ENCODE results near the gene PCDHGC3. TPM values are rescaled to one million over a fixed set of nuclear protein-coding genes. Genes with fewer than 3 reads are reported as not detected.

Gene PCDHGC3
- total RNA-seq, 2 experiments from 2014 or later, result not detected

DNA sequence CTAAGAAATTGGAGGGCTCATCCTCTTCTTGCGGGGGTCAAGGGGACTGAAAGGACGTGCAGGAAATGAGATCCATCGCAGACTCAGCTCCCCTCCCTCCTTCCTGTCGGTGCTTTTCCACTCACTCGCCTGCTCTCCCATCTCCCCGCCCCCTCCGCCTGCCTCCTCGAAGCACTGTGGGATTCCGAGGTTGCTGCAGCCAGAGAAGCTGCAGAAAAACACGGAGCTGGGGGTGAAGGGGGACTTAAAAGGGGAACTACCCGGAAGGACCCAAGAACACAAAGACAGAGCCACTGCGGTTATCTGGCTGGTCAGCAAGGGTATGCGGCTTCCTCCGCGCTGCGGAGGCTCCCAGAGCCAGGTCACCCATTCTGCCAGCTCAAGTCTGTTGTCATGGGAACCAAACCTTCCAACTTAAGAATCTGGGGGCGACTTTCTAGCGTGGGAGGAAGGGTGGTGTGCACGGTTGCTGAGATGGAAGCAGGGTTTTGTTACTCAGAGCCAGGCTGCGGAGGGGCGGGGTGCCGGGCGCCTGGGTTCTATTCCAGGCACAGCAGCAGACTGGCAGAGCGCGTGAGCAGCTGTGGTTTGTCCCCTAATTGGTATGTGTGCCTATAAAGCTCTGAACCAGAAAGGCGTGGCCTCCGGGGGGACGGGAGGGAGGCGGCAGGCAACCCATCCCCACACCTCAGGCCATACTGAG is 38.0 kb downstream of the PCDHGC3 start:
- DNase-seq, result peak; percentile 18
- ChIA-PET POLR2A (no interaction called here), CTCF (interaction anchor here (1.0 to 3.7 kb wide), 14 partner anchors 9 to 447 kb away, joined by 3 to 28 read pairs (median 7); partner anchors contain the start of genes PCDHGA10, PCDHGA11, PCDHGA12 and PCDHGB3)
- Mint-ChIP-seq H3K4me3 (peak overlapping the region; percentile 55), H3K27me3 (no peaks in the 10 kb centered on the region), H3K9me3 (no peaks in the 10 kb centered on the region), H3K27ac (peak overlapping the region; percentile 68), H3K36me3 (ENCODE audit: low read depth) (peaks cover 40% of the 10 kb centered on the region), H3K4me1 (peaks cover 27% of the 10 kb centered on the region)

DNA sequence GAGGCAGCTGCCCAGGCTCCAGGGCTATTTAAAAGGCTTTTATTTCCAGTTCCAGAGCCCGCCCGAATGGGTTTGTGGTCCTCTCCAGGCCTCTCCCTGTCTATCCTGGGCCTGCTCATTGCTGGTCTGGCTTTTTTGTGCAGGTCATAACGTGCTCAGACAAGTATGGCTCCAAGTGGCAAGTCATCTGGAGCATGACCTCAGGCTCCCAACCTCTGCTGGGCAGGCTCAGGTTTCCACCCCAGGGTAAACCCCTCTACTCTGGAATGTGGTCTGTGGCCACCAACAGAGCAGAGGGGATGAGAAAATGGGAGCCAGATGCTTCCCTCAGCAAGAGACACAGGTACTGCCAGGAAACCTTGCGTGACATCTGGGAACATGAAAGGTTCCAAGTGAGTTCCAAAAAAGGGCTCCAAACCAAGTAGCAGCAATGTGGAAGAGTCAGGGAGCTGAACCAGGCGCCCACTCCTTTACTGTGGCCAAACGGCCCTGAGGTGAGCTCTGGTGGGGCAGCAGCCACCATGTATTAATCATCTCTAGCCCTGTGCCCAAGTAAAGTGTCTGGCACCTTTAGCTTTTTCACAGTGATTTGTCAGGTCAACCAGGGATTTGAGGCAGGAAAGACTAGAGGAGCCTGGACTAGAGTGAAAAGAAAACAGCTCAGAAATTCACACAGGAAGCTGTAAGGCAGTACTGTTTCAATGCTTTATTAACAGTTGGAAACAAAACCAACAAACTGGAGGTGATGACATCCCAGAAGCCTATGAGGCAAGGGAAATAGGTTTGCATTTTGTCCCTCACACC is 38.8 kb downstream of the PCDHGC3 start:
- peaks cover 27% of the 10 kb centered on the region for H3K4me1 Mint-ChIP-seq
- ChIA-PET CTCF (interaction anchor here (1.1 to 3.2 kb wide), 11 partner anchors 8 to 190 kb away, joined by 3 to 28 read pairs (median 5); partner anchors contain the start of genes PCDHGA10, PCDHGA11, PCDHGA12 and PCDHGB3), POLR2A (interaction anchor here (0.6 to 0.7 kb wide), 2 partner anchors 8 to 196 kb away, joined by 4 to 8 read pairs; no protein-coding TSS in a partner anchor)
- no peak for DNase-seq
- no peaks in the 10 kb centered on the region for H3K27me3 Mint-ChIP-seq
- no peaks in the 10 kb centered on the region for H3K9me3 Mint-ChIP-seq
- H3K4me3 Mint-ChIP-seq, result no peak overlapping the region
- peaks cover 46% of the 10 kb centered on the region for H3K36me3 Mint-ChIP-seq (ENCODE audit: low read depth)
- H3K27ac Mint-ChIP-seq, result no peak overlapping the region

DNA sequence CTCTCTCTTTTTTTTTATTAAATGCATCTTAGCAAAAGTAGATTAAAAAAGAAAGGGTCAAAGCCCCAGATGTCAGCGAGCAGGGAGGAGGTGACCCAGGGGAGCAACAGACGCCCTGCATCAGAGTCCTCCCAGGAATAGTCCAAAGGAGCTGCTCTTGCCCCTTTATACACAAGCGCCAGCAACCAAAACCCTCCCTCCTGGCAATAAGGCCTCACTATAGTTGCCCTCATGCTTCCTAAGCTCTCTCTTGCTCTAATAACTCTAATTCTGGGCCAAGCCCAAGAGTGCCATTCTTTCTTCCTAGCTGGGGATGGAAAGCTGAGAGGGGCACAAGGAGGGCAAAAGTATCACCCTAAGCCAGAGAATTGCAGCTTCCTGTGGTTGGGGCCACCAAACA is 39.4 kb downstream of the PCDHGC3 start:
- H3K4me1 Mint-ChIP-seq, result peaks cover 27% of the 10 kb centered on the region
- H3K27ac Mint-ChIP-seq, result no peak overlapping the region
- H3K9me3 Mint-ChIP-seq, result no peaks in the 10 kb centered on the region
- DNase-seq, result no peak
- H3K27me3 Mint-ChIP-seq, result no peaks in the 10 kb centered on the region
- H3K4me3 Mint-ChIP-seq, result no peak overlapping the region
- POLR2A ChIA-PET, result interaction anchor here (0.7 kb wide), 1 partner anchor 8 kb away, joined by 8 read pairs; no protein-coding TSS in a partner anchor
- CTCF ChIA-PET, result interaction anchor here (0.7 to 3.2 kb wide), 6 partner anchors 52 to 104 kb away, joined by 3 to 14 read pairs (median 4); partner anchors contain the start of genes DIAPH1, PCDHGA10, PCDHGA11 and PCDHGA12
- H3K36me3 Mint-ChIP-seq (ENCODE audit: low read depth), result peaks cover 52% of the 10 kb centered on the region

DNA sequence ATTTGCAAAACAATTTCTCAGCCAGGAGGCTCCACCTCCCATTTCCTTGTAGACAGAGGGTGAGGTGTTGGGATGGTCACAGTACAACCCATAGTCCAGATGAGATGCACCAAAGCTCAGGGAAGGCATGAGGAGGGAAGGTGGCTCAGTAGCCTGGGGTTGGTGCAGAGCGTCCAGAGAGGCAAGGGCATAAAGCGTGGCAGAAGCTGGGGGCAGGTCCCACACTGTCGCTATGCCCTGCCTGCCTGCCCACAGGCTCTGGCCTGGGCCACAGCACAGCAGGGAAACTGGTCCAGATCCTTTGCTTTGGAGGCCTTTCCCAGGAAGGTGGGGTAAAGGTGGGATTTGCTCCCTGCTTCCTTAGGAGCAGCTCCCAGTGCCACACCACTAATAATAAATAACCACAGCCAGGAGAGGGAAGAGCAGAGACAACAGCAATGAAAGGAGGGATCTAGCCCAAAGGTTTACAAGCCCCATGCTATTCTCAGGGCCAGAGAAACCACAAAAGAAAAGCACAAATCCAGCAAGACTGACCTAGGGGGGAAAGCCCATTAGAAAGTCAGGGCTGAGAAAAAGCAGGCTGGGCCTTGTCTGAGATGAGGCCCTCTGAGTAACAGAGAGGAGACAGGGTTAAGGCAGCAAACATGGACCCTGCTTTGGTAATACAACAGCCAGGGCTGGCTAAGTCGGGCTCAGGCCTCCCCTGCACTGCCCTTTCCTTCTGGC is 40.3 kb downstream of the PCDHGC3 start:
- H3K9me3 Mint-ChIP-seq, result no peaks in the 10 kb centered on the region
- CTCF ChIA-PET, result interaction anchor here (0.7 to 2.8 kb wide), 7 partner anchors 8 to 103 kb away, joined by 3 to 13 read pairs (median 3); partner anchors contain the start of genes DIAPH1 and PCDHGA10
- H3K4me3 Mint-ChIP-seq, result no peak overlapping the region
- no peak overlapping the region for H3K27ac Mint-ChIP-seq
- H3K27me3 Mint-ChIP-seq, result no peaks in the 10 kb centered on the region
- peaks cover 61% of the 10 kb centered on the region for H3K36me3 Mint-ChIP-seq (ENCODE audit: low read depth)
- peaks cover 27% of the 10 kb centered on the region for H3K4me1 Mint-ChIP-seq
- POLR2A ChIA-PET, result no interaction called here
- DNase-seq, result no peak

DNA sequence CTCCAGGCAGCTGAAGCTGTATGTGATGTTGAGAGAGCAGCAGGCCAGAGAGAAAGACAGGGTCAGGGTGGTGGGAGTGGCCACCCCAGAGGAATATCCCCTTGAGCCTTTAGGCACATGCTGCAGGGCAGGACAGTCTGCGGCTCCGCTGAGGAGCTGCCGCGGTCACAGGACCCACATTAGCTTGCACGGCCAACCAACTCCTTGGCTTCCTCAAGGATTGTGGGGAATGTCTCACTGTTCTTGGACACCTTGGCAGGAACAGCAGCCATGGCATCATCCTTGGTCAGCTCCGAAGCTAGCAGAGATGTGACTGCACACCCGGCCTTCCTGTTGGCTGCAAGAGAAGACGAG is 40.9 kb downstream of the PCDHGC3 start:
- DNase-seq, result no peak
- ChIA-PET POLR2A (no interaction called here), CTCF (interaction anchor here (0.8 to 1.2 kb wide), 3 partner anchors 20 to 103 kb away, joined by 3 read pairs; partner anchors contain the start of gene PCDHGA10)
- peaks cover 31% of the 10 kb centered on the region for H3K4me1 Mint-ChIP-seq
- H3K9me3 Mint-ChIP-seq, result no peaks in the 10 kb centered on the region
- H3K4me3 Mint-ChIP-seq, result no peak overlapping the region
- no peaks in the 10 kb centered on the region for H3K27me3 Mint-ChIP-seq
- H3K27ac Mint-ChIP-seq, result no peak overlapping the region
- peaks cover 65% of the 10 kb centered on the region for H3K36me3 Mint-ChIP-seq (ENCODE audit: low read depth)

DNA sequence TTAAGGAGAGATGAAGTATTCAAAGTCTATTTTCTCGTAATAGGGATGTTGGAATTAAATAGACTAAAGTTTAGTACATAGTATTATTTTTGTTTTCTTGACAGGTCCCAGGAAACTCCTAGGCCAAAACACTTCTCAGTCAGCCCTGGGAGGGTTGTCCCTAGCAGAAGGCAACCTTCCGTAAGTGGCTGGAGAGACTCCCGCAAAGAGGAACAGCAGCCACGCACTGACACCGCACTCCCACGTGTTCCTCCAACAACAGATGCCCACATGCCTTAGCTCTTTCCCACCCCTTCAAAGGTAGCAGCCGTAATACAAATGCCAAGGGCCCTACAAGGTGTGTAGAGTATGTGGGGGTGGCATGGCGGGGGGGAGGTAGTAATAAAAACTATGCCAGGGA is 41.5 kb downstream of the PCDHGC3 start:
- peaks cover 32% of the 10 kb centered on the region for H3K4me1 Mint-ChIP-seq
- POLR2A ChIA-PET, result no interaction called here
- peaks cover 69% of the 10 kb centered on the region for H3K36me3 Mint-ChIP-seq (ENCODE audit: low read depth)
- CTCF ChIA-PET, result interaction anchor here (0.6 to 1.2 kb wide), 3 partner anchors 10 to 168 kb away, joined by 3 read pairs; partner anchors contain the start of gene PCDHGA10
- no peaks in the 10 kb centered on the region for H3K27me3 Mint-ChIP-seq
- no peak overlapping the region for H3K27ac Mint-ChIP-seq
- no peak overlapping the region for H3K4me3 Mint-ChIP-seq
- DNase-seq, result no peak
- H3K9me3 Mint-ChIP-seq, result no peaks in the 10 kb centered on the region

DNA sequence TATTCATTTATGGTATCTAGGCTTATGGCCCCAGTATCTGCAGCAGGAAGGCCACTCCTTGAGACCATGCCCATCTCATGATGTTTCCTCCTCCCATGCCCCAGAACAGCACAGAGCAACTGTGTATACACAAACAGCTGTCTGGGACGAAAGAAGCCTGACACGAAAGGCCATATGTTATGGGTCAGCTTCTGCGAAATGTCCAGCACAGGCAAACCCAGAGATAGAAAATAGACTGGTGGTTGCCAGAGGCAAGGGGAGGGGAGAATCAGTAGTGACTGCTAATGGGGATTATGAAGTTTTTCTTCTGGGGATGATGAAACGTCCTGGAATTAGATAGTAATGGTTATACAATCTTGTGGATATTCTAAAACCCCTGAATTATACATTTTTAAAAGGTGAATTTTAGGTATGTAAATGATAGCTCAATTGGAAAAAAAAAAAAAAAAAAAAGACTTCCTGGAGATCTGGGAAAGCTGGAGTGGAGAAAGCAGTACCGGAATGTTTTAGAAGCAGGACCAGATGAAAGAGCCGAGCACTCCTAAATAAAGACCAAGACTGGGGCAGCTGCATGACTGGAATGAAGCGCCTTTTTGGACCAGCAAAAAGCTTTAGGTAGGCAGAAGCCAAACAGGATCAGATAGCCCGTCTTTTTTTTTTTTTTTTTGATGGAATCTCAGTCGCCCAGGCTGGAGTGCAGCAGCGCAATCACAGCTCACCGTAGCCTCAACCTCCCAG is 42.3 kb downstream of the PCDHGC3 start:
- Mint-ChIP-seq H3K27me3 (no peaks in the 10 kb centered on the region), H3K4me3 (no peak overlapping the region), H3K9me3 (no peaks in the 10 kb centered on the region), H3K4me1 (peaks cover 32% of the 10 kb centered on the region), H3K36me3 (ENCODE audit: low read depth) (peaks cover 74% of the 10 kb centered on the region), H3K27ac (no peak overlapping the region)
- POLR2A ChIA-PET, result no interaction called here
- CTCF ChIA-PET, result interaction anchor here (0.6 to 1.1 kb wide), 6 partner anchors 11 to 919 kb away, joined by 3 to 4 read pairs (median 3); no protein-coding TSS in a partner anchor
- no peak for DNase-seq

DNA sequence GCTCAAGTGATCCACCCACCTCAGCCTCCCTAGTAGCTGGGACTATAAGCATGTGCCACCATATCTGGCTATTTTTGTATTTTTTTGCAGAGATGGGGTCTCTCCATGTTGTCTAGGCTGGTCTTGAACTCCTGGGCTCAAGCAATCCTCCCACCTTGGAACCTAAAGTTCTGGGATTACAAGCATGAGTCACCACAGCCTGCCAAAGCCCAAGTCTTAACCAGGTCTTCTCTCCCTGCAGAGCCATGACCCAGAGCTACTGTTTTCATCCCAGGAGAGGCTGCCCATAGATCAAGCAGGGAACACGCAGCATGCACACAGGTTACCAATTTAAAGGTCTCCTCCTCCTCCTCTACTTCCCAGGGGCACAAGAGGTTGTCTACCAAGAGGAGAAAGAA is 42.9 kb downstream of the PCDHGC3 start:
- H3K36me3 Mint-ChIP-seq (ENCODE audit: low read depth), result peaks cover 76% of the 10 kb centered on the region
- no peaks in the 10 kb centered on the region for H3K9me3 Mint-ChIP-seq
- no peak overlapping the region for H3K27ac Mint-ChIP-seq
- no peaks in the 10 kb centered on the region for H3K27me3 Mint-ChIP-seq
- ChIA-PET CTCF (interaction anchor here (0.6 to 1.1 kb wide), 3 partner anchors 15 to 577 kb away, joined by 3 to 4 read pairs (median 3); no protein-coding TSS in a partner anchor), POLR2A (no interaction called here)
- no peak for DNase-seq
- H3K4me3 Mint-ChIP-seq, result no peak overlapping the region
- H3K4me1 Mint-ChIP-seq, result peaks cover 31% of the 10 kb centered on the region

DNA sequence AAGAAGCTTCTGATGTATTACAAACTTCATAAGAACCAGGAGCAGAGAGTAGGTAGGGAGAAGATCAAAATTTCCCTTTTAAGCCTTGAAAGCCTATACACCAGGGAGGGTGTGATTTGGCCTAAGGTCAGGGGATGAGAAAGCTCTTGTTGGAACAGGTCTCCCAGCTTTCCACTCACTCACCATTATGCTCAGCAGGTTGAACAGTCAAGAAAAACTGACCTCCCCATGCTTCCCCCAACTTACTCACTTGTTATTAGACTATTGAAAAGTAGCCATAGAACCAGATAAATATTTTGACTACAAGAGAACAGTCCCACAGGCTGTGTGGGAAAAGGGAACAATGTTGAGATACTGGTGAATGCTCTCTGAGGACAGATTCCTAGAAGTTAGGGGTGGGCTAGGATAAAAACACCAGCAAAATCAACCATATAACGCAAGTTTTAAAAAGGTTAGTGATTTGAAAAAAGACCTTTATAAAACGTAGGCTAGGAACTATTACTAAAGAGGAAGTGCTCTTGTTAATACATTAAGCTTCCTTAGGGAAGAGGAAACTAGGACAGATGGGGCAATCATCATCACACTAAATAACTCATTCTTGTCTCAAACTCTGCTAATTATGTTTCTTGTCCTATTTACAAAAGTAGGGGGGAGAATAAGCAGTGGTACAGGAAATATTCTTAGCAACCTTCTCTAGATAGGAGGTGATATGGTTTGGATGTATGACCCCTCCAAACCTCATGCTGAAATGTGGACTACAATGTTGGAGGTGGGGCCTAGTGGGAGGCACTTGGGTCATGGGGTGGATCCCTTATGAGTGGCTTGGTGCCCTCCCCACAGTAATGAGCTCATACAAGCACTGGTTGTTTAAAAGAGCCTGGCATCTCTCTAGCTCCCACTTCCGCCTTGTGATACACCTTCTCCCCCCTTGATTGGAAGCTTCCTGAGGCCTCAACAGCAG is 44.1 kb downstream of the PCDHGC3 start:
- no peak for DNase-seq
- Mint-ChIP-seq H3K4me3 (no peak overlapping the region), H3K27me3 (no peaks in the 10 kb centered on the region), H3K9me3 (no peaks in the 10 kb centered on the region), H3K27ac (no peak overlapping the region), H3K4me1 (peaks cover 27% of the 10 kb centered on the region), H3K36me3 (ENCODE audit: low read depth) (peaks cover 86% of the 10 kb centered on the region)
- ChIA-PET POLR2A (no interaction called here), CTCF (interaction anchor here (1.2 to 4.5 kb wide), 5 partner anchors 7 to 190 kb away, joined by 3 to 28 read pairs (median 6); partner anchors contain the start of genes PCDHGA1 and PCDHGA12)

DNA sequence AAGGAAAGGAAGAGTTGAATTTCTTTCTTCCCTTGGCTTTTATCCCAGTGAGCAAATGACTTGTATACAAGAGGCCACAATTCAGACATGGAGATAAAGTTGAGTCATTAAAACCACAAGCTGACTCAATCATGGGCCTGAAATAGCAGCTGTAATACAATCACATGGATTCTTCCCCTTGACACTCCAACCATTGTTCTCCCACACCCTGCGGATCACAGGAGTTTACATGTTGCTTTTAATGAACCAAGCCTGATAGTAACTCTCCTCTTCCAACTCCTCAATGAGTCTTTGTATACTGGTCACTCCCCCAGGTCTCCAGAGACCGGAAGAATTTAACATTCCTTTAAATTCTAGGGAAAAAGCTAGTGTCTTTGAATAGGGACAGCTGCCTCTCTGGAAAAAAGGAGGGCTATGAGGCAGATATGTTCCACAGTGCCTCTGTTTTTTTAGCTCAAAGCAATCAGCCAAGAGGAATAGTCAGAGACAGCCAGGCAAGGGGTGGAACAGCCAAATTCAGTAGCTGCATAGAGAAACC is 45.5 kb downstream of the PCDHGC3 start:
- no peak overlapping the region for H3K27ac Mint-ChIP-seq
- CTCF ChIA-PET, result interaction anchor here (0.7 to 4.5 kb wide), 10 partner anchors 8 to 193 kb away, joined by 3 to 28 read pairs (median 6); partner anchors contain the start of genes PCDHGA1, PCDHGA10 and PCDHGB7
- POLR2A ChIA-PET, result no interaction called here

More for the DNA sequence above, 45.5 kb downstream of the PCDHGC3 start:
- no peaks in the 10 kb centered on the region for H3K27me3 Mint-ChIP-seq
- no peak overlapping the region for H3K4me3 Mint-ChIP-seq
- peaks cover 90% of the 10 kb centered on the region for H3K36me3 Mint-ChIP-seq (ENCODE audit: low read depth)
- H3K4me1 Mint-ChIP-seq, result peaks cover 22% of the 10 kb centered on the region
- no peak for DNase-seq
- H3K9me3 Mint-ChIP-seq, result no peaks in the 10 kb centered on the region

Measured in activated CD4-positive, alpha-beta T cell treated with anti-CD3 and anti-CD28 coated beads, Interleukin-2, amount 10 ng/mL, durations not matched to agents 7 days and 5 days (primary cell).